Liver (tissue), 9 donors: ENCODE data around the gene MYBPHL. TPM values are rescaled to one million over a fixed set of nuclear protein-coding genes. Genes with fewer than 3 reads are reported as not detected.

ENCODE experiments used
- DNase-seq: peaks from one replicate; pipeline ENCODE4 v3.0.0-alpha.2; 2017; ENCODE audit warnings: low spot score
- H3K27ac ChIP-seq, 2 donors: one replicate each; pipeline ENCODE4 v1.7.0; 2013; ENCODE audit warnings: inconsistent platforms in 2 of 2, low read length in 2 of 2, control low read depth in 1 of 2, low read depth in 1 of 2, mild to moderate bottlenecking in 1 of 2
- H3K27me3 ChIP-seq, 4 donors: one replicate each; pipeline versions ENCODE4 v1.6.1 to v1.7.0; 2013; ENCODE audit warnings: low read length in 3 of 4, inconsistent platforms in 1 of 4, mild to moderate bottlenecking in 1 of 4, moderate library complexity in 1 of 4; ENCODE audit not compliant: control insufficient read depth in 4 of 4, insufficient read depth in 4 of 4
- H3K36me3 ChIP-seq, 4 donors: one replicate each; pipeline versions ENCODE4 v1.6.1 to v1.7.0; 2013; ENCODE audit warnings: low read length in 3 of 4, mild to moderate bottlenecking in 3 of 4, low read depth in 1 of 4, moderate library complexity in 1 of 4; ENCODE audit not compliant: control insufficient read depth in 4 of 4, insufficient read depth in 3 of 4
- H3K4me1 ChIP-seq, 4 donors: one replicate each; pipeline versions ENCODE4 v1.6.1 to v1.7.0; 2013; ENCODE audit warnings: low read length in 3 of 4, mild to moderate bottlenecking in 3 of 4, moderate library complexity in 1 of 4; ENCODE audit not compliant: control insufficient read depth in 4 of 4, insufficient read depth in 4 of 4
- H3K4me3 ChIP-seq, 3 donors: one replicate each; pipeline versions ENCODE4 v1.6.1 to v1.7.0; 2013; ENCODE audit warnings: low read length in 3 of 3, control low read depth in 1 of 3, low read depth in 1 of 3, mild to moderate bottlenecking in 1 of 3
- H3K9ac ChIP-seq, 2 donors: one replicate each; pipeline ENCODE4 v1.7.0; 2013; ENCODE audit warnings: low read length in 2 of 2, mild to moderate bottlenecking in 2 of 2, moderate library complexity in 2 of 2, control low read depth in 1 of 2, low read depth in 1 of 2
- H3K9me3 ChIP-seq, 4 donors: one replicate each; pipeline versions ENCODE4 v1.6.1 to v1.7.0; 2013; ENCODE audit warnings: low read length in 3 of 4; ENCODE audit not compliant: control insufficient read depth in 4 of 4
- EGR1 ChIP-seq, 2 donors: IDR thresholded peaks; 2 replicates each; pipeline ENCODE4 v1.6.1; 2016 to 2018; ENCODE audit warnings: antibody characterized with exemption in 2 of 2, low read depth in 2 of 2
- FOXA2 ChIP-seq: IDR thresholded peaks from 2 replicates; pipeline ENCODE4 v1.6.1; 2016; ENCODE audit warnings: antibody characterized with exemption
- HNF4A ChIP-seq, 2 donors: conservative IDR thresholded peaks; 2 replicates each; pipeline ENCODE4 v1.6.1; 2016; ENCODE audit warnings: antibody characterized with exemption in 2 of 2, mild to moderate bottlenecking in 2 of 2
- HNF4G ChIP-seq: IDR thresholded peaks from 2 replicates; pipeline ENCODE4 v1.6.1; 2016; ENCODE audit warnings: antibody characterized with exemption
- JUND ChIP-seq, 2 donors: IDR thresholded peaks; 2 replicates each; pipeline ENCODE4 v1.6.1; 2016; ENCODE audit warnings: antibody characterized with exemption in 2 of 2
- NR2F2 ChIP-seq: IDR thresholded peaks from 2 replicates; pipeline ENCODE4 v1.6.1; 2016; ENCODE audit warnings: antibody characterized with exemption
- RAD21 ChIP-seq, 2 donors: IDR thresholded peaks; 2 replicates each; pipeline ENCODE4 v1.6.1; 2016; ENCODE audit warnings: antibody characterized with exemption in 2 of 2, mild to moderate bottlenecking in 2 of 2
- SP1 ChIP-seq: IDR thresholded peaks from 2 replicates; pipeline ENCODE4 v1.6.1; 2018; ENCODE audit warnings: antibody characterized with exemption, mild to moderate bottlenecking
- TAF1 ChIP-seq: conservative IDR thresholded peaks from 2 replicates; pipeline ENCODE4 v1.6.1; 2016; ENCODE audit warnings: antibody characterized with exemption, mild to moderate bottlenecking
- WGBS: extraction: QIAGEN DNeasy Blood & Tissue Kit; methylation state at CpG from one replicate; pipeline ENCODE4 v1.1.7; 2013; 5-methylcytosine and 5-hydroxymethylcytosine counted together
- polyA plus RNA-seq, 2 donors: library from polyadenylated mRNA; stranded (reverse) in 1 of 2; unstranded in 1 of 2; fragments of 200-250 nt in 1 of 2; fragments of >200 nt in 1 of 2; fragmentation: Nextera tagmentation in 1 of 2; extraction: Ambion mirVana in 1 of 2; gene quantifications; one replicate each; pipeline versions ENCODE4 v1.2.1 to v1.2.3, GENCODE V29; 2013 to 2015
- total RNA-seq, 2 donors: library from RNA; depleted of rRNA; stranded (reverse); fragments of >200 nt; gene quantifications; one replicate each; pipeline ENCODE4 v1.2.3, GENCODE V29; 2014
- TF ChIP-seq, protein P1 (sequence below): IDR thresholded peaks from 2 replicates; pipeline ENCODE4 v1.6.1; 2016; ENCODE audit warnings: antibody characterized with exemption
- TF ChIP-seq, protein P2 (sequence below): IDR thresholded peaks from 2 replicates; pipeline ENCODE4 v1.6.1; 2016; ENCODE audit warnings: antibody characterized with exemption
- donor health status: healthy.
- donor health status: healthy.
- donor health status: healthy.
- donor health status: healthy.
- donor health status: healthy.

Gene MYBPHL
- total and polyA plus RNA-seq, 4 donors = not detected

DNA sequence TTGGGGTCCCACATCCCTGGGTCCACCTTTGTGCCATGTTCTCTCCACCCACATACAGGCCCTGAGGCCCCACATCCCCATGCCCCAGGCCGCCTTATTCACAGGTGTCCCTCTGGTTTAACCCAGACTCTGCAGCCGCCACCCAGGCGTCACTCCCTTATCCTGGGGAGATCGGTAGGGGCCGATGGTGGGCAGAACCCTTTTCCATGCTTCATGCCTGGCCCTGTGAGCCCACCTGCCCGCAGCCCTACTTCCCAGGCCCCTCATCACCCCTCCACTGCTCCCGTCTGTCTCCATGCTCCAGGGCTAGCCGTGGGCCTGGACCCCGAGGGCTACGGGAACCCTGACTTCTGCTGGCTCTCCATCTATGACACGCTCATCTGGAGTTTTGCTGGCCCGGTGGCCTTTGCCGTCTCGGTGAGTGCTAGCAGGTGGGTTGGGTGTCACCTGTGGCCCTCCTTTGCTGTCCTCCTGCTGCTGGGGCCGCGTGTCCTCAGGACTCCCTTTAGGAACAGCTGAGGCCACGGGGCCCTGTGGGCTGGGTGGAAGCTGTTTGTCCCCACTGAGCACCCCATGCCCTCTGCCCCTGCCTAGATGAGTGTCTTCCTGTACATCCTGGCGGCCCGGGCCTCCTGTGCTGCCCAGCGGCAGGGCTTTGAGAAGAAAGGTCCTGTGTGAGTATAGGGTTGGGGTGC, 36.0 kb downstream of the MYBPHL start:
- WGBS = 96% methylated on average over 20 of the region's 20 CpGs
- TF ChIP-seq HNF4G = no peak
- TF ChIP-seq SP1 = no peak
- TF ChIP-seq TAF1 = no peak
- TF ChIP-seq, protein P1, sequence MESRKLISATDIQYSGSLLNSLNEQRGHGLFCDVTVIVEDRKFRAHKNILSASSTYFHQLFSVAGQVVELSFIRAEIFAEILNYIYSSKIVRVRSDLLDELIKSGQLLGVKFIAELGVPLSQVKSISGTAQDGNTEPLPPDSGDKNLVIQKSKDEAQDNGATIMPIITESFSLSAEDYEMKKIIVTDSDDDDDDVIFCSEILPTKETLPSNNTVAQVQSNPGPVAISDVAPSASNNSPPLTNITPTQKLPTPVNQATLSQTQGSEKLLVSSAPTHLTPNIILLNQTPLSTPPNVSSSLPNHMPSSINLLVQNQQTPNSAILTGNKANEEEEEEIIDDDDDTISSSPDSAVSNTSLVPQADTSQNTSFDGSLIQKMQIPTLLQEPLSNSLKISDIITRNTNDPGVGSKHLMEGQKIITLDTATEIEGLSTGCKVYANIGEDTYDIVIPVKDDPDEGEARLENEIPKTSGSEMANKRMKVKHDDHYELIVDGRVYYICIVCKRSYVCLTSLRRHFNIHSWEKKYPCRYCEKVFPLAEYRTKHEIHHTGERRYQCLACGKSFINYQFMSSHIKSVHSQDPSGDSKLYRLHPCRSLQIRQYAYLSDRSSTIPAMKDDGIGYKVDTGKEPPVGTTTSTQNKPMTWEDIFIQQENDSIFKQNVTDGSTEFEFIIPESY = no peak
- no peak overlapping the region for H3K4me3 ChIP-seq
- H3K4me1 ChIP-seq = peaks cover 0 to 17% (median 13%) of the 10 kb centered on the region in 4 donors
- no peak for DNase-seq
- H3K9ac ChIP-seq = no peak overlapping the region
- H3K9me3 ChIP-seq = no peaks in the 10 kb centered on the region
- H3K27ac ChIP-seq = no peak overlapping the region
- H3K27me3 ChIP-seq = no peaks in the 10 kb centered on the region
- no peaks in the 10 kb centered on the region for H3K36me3 ChIP-seq

DNA sequence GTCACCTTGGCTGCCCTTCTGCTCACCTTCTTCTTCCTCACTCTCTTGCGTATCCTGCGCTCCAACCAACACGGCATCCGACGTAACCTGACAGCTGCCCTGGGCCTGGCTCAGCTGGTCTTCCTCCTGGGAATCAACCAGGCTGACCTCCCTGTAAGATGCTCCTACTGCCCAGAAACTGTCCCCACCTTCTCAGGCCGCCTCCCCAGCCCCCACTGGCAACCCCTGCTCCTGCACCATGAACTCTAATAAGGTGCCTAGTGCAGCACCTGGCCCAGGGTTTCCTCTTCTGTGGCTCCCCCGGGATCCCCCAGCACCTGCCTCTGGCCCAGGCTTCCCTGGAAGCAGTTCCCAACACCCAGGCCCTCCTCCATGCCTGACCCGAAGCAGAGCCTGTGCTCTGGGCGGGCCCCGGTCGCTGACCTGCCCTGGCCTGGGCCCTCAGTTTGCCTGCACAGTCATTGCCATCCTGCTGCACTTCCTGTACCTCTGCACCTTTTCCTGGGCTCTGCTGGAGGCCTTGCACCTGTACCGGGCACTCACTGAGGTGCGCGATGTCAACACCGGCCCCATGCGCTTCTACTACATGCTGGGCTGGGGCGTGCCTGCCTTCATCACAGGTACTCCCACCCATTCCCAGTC, 36.7 kb downstream of the MYBPHL start:
- TF ChIP-seq HNF4A (conservative IDR thresholded peaks at IDR 0.05) (no peak), EGR1 (IDR thresholded peaks at IDR 0.05; ENCODE audit: low read depth in 2 of 2) (no peak), RAD21 (IDR thresholded peaks at IDR 0.05) (no peak), JUND (IDR thresholded peaks at IDR 0.05) (no peak), NR2F2 (no peak), FOXA2 (no peak), HNF4G (no peak)
- TF ChIP-seq, protein P2, sequence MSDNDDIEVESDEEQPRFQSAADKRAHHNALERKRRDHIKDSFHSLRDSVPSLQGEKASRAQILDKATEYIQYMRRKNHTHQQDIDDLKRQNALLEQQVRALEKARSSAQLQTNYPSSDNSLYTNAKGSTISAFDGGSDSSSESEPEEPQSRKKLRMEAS = no peak
- Histone ChIP-seq H3K9me3 (no peaks in the 10 kb centered on the region), H3K4me1 (peaks cover 0 to 10% (median 8%) of the 10 kb centered on the region in 4 donors), H3K4me3 (no peak overlapping the region), H3K27ac (no peak overlapping the region), H3K27me3 (no peaks in the 10 kb centered on the region), H3K36me3 (no peaks in the 10 kb centered on the region), H3K9ac (no peak overlapping the region)
- WGBS = 91% methylated on average over 17 of the region's 17 CpGs
- DNase-seq = no peak

DNA sequence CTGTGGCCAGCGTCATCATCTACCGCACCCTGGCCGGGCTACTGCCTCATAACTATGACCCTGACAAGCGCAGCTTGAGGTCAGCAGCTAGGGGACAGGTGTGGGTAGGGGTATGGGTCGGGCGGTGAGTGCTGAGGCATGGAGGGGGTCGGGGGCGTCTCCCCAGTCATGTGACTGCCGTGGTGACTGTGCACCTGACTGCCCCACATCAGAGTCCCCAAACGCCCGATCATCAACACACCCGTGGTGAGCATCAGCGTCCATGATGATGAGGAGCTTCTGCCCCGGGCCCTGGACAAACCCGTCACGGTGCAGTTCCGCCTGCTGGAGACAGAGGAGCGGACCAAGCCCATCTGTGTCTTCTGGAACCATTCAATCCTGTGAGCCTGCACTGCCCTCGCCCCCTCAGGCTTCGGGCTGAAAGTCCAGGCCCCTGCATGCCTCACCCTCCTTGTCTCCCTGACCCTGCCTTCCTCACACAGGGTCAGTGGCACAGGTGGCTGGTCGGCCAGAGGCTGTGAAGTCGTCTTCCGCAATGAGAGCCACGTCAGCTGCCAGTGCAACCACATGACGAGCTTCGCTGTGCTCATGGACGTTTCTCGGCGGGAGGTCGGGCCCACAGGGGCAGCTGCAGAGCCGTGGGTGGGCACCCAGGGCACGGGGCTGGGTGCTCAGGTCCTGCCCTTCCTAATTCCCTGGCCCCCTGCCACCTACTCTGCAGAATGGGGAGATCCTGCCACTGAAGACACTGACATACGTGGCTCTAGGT, 37.4 kb downstream of the MYBPHL start:
- Histone ChIP-seq H3K4me3 (no peak overlapping the region), H3K9me3 (no peaks in the 10 kb centered on the region), H3K4me1 (peaks cover 0 to 3% (median 2%) of the 10 kb centered on the region in 4 donors), H3K36me3 (no peaks in the 10 kb centered on the region), H3K27me3 (no peaks in the 10 kb centered on the region), H3K9ac (no peak overlapping the region), H3K27ac (no peak overlapping the region)
- DNase-seq = no peak
- TF ChIP-seq JUND (IDR thresholded peaks at IDR 0.05) = no peak
- 93% methylated on average over 33 of the region's 33 CpGs for WGBS
